ENCODE data around the gene C1QL2.

Gene C1QL2

DNA sequence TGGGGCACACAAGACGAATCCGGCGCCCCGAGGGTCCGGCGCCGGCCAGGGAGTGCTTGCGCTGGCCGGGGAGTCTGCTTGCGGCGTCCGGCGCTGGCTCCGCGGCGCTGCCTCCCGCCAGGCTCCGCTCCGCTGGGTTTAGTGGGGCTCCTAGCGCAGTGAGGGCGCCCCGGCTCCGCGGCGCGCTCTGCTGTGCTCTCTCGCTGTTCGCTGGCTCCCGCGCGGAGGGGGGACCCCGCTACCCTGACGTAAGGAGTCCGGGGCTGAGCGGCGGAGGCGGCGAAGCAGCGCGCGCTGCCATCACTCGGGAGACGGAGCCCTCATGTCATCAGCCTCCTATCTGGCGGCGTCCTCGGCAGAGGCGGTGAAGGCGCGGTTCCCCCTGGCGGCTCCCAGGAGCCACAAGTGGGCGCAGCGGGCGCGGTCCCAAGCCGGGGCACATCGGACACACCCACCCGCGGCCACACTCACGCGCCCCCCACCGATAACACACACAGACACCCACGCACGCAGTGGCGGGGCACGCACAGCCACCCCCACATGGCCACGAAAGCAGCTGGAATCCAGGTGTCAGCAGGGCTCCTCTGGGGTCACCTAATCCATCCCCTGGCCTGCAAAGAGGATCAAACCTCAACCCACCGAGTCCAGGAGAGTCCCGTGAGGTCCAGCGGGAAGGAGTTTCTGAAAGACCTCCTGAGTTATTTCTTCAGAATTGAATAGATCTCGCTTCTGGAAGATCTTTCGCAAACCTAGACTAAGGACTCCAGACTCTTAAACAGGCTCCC, at the start of gene C1QL2:
Gene C1QL2, minus strand, starts transcription at position 189 of the 785 bp plus-strand sequence. CDS start 482 bp downstream, outside the sequence.
- no peak for DNase-seq

DNA sequence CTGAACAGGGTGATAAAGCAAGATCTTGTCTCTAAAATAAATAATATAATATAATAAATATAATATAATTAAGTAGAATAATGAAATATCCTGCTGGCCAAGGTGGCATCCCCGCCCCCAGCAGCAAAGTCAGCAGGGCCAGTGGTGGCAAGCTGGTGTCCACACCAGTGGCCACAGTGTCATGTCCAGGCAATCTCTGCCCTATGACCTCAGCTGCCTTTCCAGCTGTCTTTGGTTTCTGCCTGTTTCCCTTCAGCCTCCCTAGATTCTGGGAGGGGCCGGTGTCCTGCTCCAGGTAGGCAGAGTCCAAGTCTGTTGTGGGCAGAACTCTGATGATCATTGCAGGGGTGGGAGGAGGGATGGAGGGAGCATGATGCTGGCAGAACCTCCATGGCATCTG, 48.9 kb upstream of the C1QL2 start:
- DNase-seq: no peak

DNA sequence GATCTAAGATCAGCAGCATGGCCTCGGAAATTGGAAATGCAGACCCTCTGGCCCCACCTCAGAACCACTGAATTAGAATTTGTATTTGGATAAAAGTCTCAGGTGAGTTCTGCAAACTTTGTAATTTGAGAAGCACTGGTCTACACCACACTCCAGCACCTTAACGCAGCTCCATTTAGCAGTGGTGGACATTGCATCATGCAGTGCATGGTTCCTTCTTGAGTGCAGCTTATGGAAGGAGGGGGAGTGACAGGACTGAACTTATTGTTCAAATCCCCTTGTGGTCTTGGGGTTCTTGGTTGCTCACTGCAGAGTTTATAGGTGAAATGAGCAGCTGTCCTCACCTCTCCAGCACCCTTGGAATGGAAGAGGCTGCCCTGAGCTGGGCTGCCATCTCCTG, 47.6 kb upstream of the C1QL2 start:
- DNase-seq: no peak

DNA sequence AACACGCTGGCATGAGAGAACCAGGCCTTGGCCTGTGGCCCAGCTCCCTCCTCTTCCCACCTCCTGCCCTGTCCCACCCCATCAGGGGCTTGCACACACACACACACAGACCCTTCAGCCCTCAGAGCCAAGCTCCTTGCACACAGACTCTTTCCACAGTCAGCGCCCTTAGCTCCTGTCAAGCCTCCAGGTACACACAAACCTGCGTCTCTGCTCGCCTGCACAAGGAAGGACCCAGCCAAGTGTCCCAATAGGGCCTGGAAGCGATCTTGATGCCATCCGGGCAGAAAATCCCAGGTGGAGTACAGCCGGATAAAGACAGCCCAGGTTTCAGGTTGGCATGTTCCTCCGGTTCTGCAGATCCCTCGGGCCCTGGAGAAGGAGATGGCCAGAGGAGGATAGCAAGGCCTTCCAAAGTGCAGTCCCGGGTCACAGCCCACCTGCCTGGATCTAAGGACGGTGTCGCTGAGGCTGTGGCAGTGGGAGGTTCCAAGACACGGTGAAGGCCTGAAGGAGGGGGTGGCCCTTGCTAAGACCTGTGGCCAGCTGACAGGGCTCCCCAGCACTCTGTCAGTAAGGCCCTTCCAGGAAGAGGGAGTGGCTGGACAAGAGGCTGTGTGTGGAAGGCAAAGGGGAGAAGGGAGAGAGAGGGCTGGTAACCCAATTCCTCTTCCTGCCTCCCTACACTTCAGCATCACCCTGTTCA, 46.6 kb upstream of the C1QL2 start:
- DNase-seq: no peak

DNA sequence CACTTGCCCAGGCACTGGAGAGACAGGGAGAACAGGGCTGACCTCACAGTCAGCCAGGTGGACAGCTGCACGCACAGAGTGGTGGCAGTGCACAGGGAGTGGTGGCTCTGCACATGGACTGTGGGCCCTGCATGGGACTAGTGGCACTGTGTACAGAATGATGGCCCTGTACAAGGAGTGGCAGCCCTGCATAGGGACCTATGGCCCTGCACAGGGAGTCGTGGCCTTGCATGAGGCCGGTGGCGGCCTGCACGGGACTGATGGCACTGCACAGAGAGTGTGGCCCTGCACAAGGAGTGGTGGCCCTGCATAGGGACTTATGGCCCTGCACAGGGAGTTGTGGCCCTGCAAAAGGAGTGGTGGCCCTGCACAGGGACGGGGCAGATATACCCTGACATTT, 46.0 kb upstream of the C1QL2 start:
- no peak for DNase-seq

DNA sequence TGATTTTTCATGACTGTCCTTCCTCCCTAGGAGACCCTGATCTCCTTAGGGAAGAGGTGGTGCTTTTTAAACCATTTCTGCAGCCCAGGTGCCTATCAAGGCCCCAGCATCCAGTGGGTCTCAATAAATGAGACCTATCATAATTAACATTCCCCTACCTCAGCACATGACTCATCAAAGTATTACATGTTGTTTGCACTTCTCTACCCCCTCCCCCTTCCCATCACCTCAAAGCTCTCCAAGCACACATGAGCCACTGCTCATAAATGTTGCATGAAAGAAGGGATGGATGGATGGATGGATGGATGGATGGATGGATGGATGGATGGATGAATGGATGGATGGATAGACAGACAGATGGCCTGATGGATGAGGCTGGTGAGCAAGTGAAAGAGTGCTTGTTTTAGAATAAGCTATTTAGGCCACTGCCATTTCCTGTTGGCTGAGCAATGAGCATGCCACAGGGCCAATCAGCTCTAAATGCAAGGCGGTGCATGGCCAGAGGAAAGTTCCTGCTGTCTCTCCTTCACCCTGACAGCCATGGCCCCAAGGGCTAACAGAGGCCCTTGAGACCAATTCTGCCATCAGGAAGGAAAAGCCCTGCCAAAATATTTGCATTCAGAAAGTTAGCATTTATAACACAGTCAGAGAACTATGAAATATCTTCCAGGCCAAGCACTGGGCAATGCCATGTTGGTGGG, 44.2 kb upstream of the C1QL2 start:
- DNase-seq: no peak

DNA sequence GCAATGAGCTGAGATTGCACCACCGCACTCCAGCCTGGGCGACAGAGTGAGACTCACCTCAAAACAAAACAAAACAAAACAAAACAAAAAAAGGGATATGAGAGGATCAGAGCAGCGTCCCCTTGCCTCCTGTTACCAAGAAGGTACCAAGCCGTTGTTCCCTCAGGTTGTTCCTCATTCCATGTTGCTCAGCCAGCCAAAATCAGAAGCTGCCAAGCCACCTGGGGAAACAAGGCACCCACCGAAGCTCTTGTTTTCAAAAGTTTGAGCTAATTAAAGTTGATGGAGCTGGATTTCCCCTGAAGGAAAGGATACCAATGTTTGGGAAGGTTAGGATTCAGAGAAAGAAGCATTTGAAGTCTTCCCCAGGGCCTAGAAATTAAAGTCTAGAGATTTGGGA, 43.3 kb upstream of the C1QL2 start:
- DNase-seq: no peak

DNA sequence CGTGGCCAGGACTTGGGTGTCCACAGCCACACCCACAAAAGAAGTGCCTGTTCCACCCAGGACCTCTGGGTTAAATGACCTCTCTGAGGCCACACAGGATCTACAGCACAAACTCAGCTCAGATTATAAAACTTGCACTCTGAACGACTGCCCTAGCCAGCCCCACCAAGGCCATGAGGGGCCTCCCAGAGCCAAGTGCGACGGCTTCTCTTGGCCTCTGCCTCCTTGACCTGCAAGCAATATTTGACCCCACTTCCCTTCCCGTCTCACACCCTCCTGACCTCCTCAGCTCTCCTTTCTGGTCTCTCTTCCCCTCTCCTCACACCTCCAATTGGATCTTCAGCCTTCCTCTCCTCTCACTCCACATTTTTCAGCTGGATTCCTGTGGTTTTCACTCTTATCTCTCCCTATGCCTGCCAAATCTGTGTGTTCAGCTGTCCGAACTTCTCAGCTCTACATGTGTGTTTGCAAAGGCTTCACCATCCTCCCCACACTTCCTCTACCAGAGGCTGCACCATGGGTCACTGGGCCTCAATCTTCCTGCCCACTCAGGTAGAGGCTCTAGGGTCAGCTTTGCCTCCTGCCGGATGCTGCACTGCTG, 39.8 kb upstream of the C1QL2 start:
- no peak for DNase-seq

DNA sequence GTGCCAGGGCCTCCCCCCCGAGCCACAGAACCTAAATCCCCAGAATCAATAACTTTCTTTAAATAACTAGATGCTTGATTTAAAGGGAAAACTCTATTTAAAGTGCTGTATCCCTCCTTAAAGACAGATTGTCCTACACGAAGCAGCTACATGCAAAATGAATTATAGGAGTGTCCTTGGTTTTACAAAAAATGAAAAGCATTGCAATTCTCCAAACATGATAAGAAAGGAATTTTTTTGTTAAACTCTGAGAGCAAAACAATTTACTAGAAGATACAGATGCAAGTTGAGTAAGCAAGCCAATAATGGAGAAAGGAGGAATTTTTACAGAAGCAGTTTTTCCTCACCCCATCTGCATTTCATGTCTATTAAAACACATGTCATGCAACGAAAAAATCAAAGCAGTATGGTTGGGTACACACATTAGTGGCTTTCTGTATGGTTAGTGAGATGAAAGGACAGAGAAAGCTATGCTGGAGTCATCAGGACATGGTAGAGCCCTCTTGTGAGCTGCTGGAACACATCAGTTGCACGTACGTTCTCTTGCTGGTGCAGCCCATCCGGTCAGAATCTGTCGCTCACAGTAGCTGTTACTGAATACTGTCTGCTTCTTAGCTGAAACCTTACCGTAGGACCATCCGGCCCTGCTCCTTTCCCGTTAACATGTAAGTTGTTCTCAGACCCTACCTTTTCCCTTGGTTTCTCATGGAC, 39.1 kb upstream of the C1QL2 start:
- no peak for DNase-seq

DNA sequence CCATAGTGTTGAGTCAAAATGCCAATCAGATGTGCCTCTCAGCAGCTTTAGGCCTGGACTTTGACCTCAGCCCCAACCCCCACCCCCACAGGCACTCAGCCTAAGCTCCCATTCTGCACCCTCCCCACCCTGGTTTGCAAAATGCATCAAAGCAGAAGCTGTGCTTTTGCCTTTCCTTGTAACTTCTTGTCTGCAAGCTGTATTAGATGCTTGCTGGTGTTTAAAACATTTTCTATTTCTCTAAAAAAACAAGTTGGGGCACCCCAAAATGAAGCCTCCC, 38.5 kb upstream of the C1QL2 start:
- no peak for DNase-seq

DNA sequence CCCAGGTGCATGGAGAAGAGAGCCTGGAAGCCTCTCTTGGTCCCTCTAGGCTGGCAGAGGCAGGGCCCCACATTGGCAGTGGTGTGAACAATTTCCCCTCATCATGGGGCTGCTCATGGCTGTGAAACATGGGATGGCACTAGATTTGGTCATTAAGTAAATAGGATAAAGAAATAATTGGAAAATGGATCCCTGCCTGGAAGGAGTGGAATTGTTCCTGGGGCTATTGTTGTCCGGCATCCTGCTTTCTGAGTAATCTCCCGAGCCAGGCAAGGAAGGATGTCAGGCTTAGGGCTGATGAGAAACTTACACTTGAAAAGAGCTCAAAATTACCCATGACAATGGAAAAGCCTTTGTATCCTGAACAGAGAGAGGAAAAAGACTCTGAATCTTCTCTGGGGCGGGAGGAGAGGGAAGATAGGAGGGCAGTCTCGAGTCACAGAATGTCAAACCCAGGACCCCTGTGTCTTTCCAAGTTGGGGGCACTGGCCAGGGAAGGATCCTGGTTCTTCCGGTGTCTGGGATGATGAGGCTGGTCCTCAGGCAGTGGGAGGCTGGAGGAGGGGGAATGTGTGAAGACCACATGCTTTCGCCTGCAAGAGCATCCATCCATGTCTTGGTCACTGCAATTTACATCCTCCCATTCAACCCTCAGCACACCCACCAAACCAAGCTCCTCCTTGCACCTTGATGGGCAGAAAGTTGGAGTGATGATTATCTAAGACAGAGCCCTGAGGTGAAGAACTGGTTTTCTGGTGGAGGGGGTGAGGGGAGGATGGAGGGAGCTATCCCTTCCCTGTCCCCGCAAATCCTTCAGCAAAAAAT, 38.0 kb upstream of the C1QL2 start:
- no peak for DNase-seq

DNA sequence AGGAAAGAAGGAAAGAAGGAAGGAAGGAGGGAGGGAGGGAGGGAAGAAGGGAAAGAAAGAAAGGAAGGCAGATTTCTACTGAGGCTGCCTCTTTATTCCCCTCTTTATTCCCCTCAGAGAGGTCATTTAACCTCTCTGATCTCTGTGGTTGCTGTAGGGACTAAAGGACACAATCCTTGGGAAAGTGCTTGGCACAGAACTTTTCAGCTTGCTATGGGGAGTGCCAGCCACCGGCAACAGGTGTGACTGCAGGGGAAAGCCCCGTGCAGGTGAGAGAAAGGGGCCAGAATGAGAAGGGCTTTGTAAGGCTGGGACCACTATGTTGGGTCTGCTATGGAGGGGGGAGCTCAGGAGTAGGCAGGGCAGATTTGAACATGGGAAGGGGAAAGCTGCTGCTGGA, 37.3 kb upstream of the C1QL2 start:
- no peak for DNase-seq

DNA sequence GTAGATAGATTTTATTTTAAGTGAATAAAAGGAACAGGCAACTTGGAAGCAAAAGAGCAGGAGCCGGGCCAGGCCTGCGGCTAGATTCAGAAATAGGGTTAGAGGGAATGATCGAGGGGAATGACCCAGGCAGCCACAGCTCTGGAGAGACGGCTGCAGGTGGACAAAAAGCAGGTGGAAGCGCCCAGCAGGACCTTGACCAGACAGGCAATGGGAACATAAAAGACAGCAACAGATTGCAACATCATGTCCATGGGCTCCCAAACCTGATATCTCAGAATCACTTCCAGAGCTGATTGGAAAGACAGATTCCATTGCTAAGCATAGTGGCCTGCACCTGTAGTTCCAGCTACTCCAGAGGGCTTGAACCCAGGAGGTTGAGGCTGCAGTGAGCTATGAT, 36.5 kb upstream of the C1QL2 start:
- DNase-seq: no peak

DNA sequence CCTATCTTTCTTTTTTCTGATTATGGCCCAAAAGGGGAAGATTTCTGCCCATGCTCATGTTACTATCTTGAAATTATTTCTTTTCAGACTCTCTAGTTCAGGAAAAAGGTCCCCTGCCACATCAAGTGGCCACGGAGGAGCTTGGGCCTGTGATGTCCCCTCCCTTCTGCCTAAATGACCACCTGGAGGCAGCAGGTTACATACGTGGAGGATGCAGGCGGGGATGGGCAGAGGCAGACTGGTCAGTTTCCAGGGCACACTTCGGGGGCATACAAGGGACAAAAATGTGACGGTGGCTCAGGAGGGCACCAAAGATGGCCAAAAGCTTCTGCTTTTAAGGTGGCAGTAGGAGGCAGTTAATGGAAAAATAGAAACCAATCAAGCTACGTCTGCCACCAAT, 34.3 kb upstream of the C1QL2 start:
- DNase-seq: no peak

DNA sequence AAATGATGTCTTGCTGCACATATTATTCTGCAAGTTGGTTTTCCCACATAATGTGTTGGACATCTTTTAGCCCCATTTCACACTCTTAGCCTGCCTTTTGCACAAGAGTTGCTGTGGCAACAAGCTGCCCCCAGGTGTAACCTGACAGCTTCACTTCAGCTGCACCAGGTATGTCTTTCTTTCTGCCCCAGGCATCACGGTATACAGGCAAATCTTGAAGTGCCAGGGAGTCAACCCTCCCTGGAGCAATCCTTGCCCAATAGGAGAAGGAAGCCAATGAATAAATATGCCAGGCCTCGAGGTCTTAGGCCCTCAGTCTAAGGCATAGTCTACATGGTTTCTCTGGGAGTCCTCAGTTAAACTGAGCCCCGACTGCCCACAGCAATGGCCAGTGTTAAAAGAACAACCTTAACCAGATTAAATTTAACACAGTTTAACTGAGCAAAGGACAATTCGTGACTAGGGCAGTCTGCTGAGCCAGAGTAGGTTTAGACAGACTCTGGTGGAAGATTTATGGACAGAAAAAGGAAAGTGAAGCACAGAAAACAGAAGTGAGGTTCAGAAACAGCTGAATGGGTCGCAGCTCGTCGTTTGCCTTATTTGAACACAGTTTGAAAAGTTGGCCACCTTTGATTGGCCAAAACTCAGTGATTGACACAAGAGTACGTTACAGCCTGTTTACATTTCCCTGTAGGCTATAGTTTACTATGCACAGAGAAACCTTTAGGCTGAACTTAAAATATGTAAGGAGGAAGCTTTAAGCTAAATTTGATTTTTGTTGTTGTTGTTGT, 32.0 kb upstream of the C1QL2 start:
- no peak for DNase-seq

DNA sequence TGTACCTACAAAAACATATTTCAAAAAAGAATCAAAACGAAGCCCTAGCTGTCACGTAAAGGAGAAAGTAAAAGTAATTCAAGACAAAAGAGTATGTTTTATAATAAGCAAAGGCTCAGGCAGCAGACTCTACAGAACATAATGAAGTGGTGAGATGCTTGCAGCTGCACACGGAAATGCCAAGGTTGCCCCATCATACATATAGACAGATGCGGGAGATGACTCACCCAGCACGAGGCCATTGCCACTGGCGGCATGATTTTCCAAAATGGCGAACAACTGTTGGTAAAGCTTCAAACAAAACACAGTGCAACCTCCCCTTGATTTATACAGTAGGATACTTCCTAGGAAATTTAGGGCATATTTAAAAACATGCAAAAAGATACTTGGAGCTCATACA, 26.0 kb upstream of the C1QL2 start:
- DNase-seq: no peak

DNA sequence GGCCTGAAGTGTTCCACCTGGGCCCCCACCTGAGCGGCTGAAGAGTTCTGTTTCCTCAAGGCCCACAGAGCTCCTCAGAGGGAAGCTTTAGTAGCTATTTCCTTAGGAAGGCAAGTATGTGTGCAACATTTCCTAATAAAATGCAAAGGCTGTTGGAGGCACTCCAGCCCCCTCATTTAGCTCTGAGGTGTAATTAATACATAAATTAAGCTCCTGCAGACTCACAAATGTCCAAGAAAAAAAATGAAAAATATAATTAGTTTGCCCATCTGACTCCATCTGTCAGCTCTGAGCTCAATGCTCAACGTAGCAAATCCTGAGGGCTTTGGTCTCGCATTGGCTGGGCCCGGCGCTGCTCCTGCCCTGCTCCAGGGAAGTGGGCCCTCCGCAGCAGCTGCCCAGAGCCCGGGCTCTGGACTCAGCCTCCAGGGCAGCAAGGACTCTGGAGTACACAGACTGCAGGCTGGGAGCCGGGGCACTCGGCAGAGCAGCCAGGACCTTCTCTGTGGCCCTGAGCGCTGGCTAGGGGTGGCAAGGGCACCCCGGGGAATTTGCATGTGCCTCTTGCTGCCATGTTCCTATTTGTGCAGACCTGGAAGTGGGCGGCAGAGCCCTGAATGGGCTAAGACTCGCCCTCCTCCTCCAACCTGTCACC, 23.4 kb upstream of the C1QL2 start:
- no peak for DNase-seq

DNA sequence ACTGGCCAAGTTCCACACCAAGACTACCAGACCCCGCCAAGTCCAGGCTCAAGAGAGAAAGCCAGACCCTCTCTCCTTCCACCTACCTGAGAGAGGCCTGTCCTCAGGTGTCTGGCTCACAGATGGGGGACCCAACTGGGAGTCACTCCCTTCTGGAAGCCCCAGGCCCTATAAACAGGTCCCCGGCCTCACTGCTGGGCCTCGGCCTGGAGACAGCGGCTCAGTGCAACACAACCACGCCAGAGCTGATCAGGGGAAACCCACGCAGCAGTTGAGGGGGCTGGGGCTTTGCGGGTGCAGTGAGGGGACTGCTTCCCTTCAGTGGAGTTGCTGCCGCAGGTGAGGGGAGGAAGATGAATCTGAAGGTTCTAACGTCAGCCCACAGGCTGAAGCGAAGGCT, 22.8 kb upstream of the C1QL2 start:
- DNase-seq: no peak

DNA sequence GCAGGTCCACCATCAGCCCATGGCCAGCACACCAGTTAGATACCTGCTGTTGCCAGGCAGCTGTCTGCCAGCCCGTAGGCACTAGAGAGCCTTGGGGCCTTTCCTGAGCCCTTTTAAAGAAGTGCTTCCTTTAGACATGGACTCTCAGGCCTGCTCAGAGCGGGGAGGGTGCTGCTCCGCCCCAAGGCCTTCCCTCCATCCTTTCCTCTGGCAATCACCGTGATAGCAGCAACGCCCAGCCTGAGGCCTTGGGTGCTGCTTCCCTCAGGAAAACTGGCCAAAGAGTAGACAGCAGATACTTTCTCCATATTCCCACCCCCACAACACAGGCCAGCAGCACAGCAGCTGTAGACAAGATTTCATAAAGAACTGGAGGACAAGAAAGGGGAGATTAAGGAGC, 22.3 kb upstream of the C1QL2 start:
- DNase-seq: no peak

DNA sequence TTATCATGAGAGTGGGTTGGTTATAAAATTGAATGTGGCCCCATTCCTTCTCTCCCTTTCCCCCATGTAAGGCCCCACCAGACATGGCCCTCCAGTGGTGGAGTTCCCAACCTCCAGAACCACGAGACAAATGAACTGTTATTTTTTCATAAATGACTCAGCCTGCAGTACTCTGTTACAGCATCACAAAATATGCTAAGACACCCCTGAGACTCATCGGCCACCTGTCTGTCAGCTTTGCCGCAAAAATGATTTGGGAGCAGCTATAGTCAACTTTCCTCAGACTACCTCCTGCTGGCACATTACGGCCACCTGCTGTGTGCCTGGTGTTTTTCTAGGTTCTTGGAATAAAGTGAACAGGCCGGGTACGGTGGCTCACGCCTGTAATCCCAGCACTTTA, 21.4 kb upstream of the C1QL2 start:
- DNase-seq: no peak

DNA sequence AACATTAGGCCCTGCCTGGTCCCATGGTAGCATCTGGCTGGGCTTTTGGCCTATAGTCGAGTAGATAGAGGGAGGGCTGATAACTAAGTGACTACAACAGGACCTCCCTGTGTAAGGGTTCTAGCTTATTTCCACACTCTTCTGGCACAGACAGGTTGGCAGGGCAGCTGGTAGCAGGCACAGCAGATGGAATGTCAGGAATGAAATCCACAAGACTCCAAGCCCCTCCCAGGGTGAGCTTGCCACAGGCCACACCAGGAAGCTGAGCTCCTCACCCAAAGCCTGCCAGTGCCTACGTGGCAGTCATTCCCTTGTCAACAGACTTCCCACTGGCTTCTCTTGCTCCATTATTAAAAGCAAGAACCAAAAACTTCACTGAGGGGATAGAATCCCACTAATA, 20.7 kb upstream of the C1QL2 start:
- no peak for DNase-seq

Measured in activated T-cell treated with anti-CD3 and anti-CD28 coated beads for 4 hours (primary cell).